ENCODE results near the gene CALHM2. TPM values are rescaled to one million over a fixed set of nuclear protein-coding genes. Genes with fewer than 3 reads are reported as not detected.
A peak's percentile ranks its signal among the peaks of the same experiment; 100 is the strongest.

CALHM2 gene
- total and polyA plus RNA-seq, 3 experiments from 2014 or later = 20.4 to 92.7 (median 22.2) TPM

GRCh38 chr10:103397191-103397825, 54.9 kb downstream of the CALHM2 start:
- no peaks in the 10 kb centered on the region for H3K27me3 ChIP-seq (ENCODE audit: insufficient read depth, low read length, poor library complexity, severe bottlenecking)
- Mint-ChIP-seq H3K9me3 (no peaks in the 10 kb centered on the region), H3K27me3 (no peaks in the 10 kb centered on the region), H3K4me3 (peak overlapping the region; percentile 92 to 99 (median 98)), H3K36me3 (peaks cover 0 to 67% (median 5%) of the 10 kb centered on the region in 3 donors), H3K27ac (peak overlapping the region; percentile 72 to 97 (median 96)), H3K4me1 (peaks cover 55 to 66% (median 65%) of the 10 kb centered on the region in 3 donors)
- ChIA-PET POLR2A (interaction anchor here (0.5 to 0.7 kb wide), 2 partner anchors 49 to 76 kb away, joined by 3 to 10 read pairs; no protein-coding TSS in a partner anchor), CTCF (interaction anchor here (0.7 kb wide), 1 partner anchor 586 kb away, joined by 3 read pairs; no protein-coding TSS in a partner anchor)
- peak overlapping the region; percentile 76 for H3K27ac ChIP-seq (ENCODE audit: low read depth, low read length)
- peaks cover 43% of the 10 kb centered on the region for H3K4me1 ChIP-seq (ENCODE audit: insufficient read depth, low read length)
- peak in 1 of 5 donors; percentile 18 for DNase-seq
- peak overlapping the region; percentile 96 for H3K4me3 ChIP-seq (ENCODE audit: low read length)
- H3K9me3 ChIP-seq (ENCODE audit: low read length) = no peaks in the 10 kb centered on the region
- H3K36me3 ChIP-seq (ENCODE audit: insufficient read depth, low read length) = peaks cover 18% of the 10 kb centered on the region

DNA sequence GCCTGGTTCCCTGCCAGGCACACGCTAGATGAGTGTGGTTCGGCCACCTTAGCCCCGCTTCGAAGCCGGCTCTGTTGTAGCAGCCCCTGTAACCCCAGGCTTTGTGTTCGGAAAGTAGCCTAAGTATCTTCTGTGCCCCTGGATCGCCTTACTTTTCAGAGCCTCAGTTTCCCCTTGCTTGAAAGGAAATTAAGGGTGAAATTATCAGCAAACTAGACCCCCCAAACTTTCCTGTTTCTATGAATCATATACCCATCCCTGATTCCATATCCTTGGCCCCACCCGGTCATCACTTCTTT, 55.4 kb downstream of the CALHM2 start:
- H3K4me1 ChIP-seq (ENCODE audit: insufficient read depth, low read length) = peaks cover 43% of the 10 kb centered on the region
- no peaks in the 10 kb centered on the region for H3K27me3 ChIP-seq (ENCODE audit: insufficient read depth, low read length, poor library complexity, severe bottlenecking)
- Mint-ChIP-seq H3K9me3 (no peaks in the 10 kb centered on the region), H3K36me3 (peaks cover 0 to 66% (median 5%) of the 10 kb centered on the region in 3 donors), H3K27ac (peak overlapping the region; percentile 72 to 97 (median 96)), H3K27me3 (no peaks in the 10 kb centered on the region), H3K4me3 (peak overlapping the region; percentile 92 to 99 (median 98)), H3K4me1 (peaks cover 55 to 66% (median 65%) of the 10 kb centered on the region in 3 donors)
- ChIA-PET POLR2A (interaction anchor here (0.5 kb wide), 1 partner anchor 49 kb away, joined by 10 read pairs; no protein-coding TSS in a partner anchor), CTCF (no interaction called here)
- peaks cover 18% of the 10 kb centered on the region for H3K36me3 ChIP-seq (ENCODE audit: insufficient read depth, low read length)
- no peaks in the 10 kb centered on the region for H3K9me3 ChIP-seq (ENCODE audit: low read length)
- no peak for DNase-seq
- H3K4me3 ChIP-seq (ENCODE audit: low read length) = peak overlapping the region; percentile 96
- H3K27ac ChIP-seq (ENCODE audit: low read depth, low read length) = peak overlapping the region; percentile 76

Other genes starting within 250 kb of the CALHM2 start
- gene RPEL1, start 206.5 kb downstream of the CALHM2 start, total RNA-seq = not detected
- gene RPEL1, start 206.5 kb downstream of the CALHM2 start, polyA plus RNA-seq = not detected
- gene INA, start 175.2 kb downstream of the CALHM2 start, total RNA-seq = under 1 TPM; 0.73 to 0.94 TPM
- not detected for gene INA, start 175.2 kb downstream of the CALHM2 start, polyA plus RNA-seq
- gene PCGF6, start 101.2 kb downstream of the CALHM2 start, total RNA-seq = 10 to 100 TPM; 17.6 to 17.7 TPM
- 10.8 TPM for gene PCGF6, start 101.2 kb downstream of the CALHM2 start, polyA plus RNA-seq
- gene TAF5, start 84.4 kb downstream of the CALHM2 start, total RNA-seq = 10 to 100 TPM; 10.9 to 11.4 TPM
- gene TAF5, start 84.4 kb downstream of the CALHM2 start, polyA plus RNA-seq = 4.4 TPM
- gene ATP5MK, start 55.9 kb downstream of the CALHM2 start, total RNA-seq = 100 to 1,000 TPM; 438 to 454 TPM
- gene ATP5MK, start 55.9 kb downstream of the CALHM2 start, polyA plus RNA-seq = 553 TPM
- gene PDCD11, start 55.7 kb downstream of the CALHM2 start, total RNA-seq = 10 to 100 TPM; 88.5 to 91.3 TPM
- 16.4 TPM for gene PDCD11, start 55.7 kb downstream of the CALHM2 start, polyA plus RNA-seq
- gene CALHM1, start 6.5 kb upstream of the CALHM2 start, total RNA-seq = not detected
- not detected for gene CALHM1, start 6.5 kb upstream of the CALHM2 start, polyA plus RNA-seq
- gene CALHM3, start 26.9 kb upstream of the CALHM2 start, total RNA-seq = not detected
- not detected for gene CALHM3, start 26.9 kb upstream of the CALHM2 start, polyA plus RNA-seq
- 1 to 10 TPM; 1.5 to 1.6 TPM for gene NEURL1, start 41.3 kb upstream of the CALHM2 start, total RNA-seq
- 0.69 TPM for gene NEURL1, start 41.3 kb upstream of the CALHM2 start, polyA plus RNA-seq